OCI-LY1 (cell line): ENCODE data around the gene PAEP.

Experiments
- H2AFZ ChIP-seq: fragments of 200-600 bp; sonication (generic), shearing (Covaris generic); 2 replicates; pipeline ENCODE4 v1.6.0; 2014; ENCODE audit warnings: antibody characterized with exemption, mild to moderate bottlenecking, low read length
- H3F3A ChIP-seq: fragments of 200-600 bp; sonication (generic), shearing (Covaris generic); 2 replicates; pipeline ENCODE4 v1.6.0; 2014; ENCODE audit warnings: mild to moderate bottlenecking, antibody characterized with exemption, low read length, moderate library complexity; ENCODE audit not compliant: insufficient read depth
- H3K27ac ChIP-seq: fragments of 200-600 bp; sonication (generic); 2 replicates; pipeline ENCODE4 v1.5.1; 2014; ENCODE audit warnings: low read length, mixed run types, mild to moderate bottlenecking, low read depth; ENCODE audit not compliant: poor library complexity, severe bottlenecking
- H3K27me3 ChIP-seq: fragments of 200-600 bp; sonication (generic); 2 replicates; pipeline ENCODE4 v1.6.0; 2014; ENCODE audit warnings: antibody characterized with exemption, mild to moderate bottlenecking, low read length, moderate library complexity; ENCODE audit not compliant: insufficient read depth
- H3K36me3 ChIP-seq: fragments of 200-600 bp; sonication (generic); 2 replicates; pipeline ENCODE4 v1.6.1; 2014; ENCODE audit warnings: mild to moderate bottlenecking, antibody characterized with exemption, low read length, moderate library complexity, mixed read lengths; ENCODE audit not compliant: insufficient read depth
- H3K4me1 ChIP-seq: fragments of 200-600 bp; sonication (generic); 2 replicates; pipeline ENCODE4 v1.5.1; 2014; ENCODE audit warnings: mild to moderate bottlenecking, low read length, moderate library complexity; ENCODE audit not compliant: insufficient read depth, severe bottlenecking
- H3K4me2 ChIP-seq: fragments of 200-600 bp; sonication (generic), shearing (Covaris generic); 2 replicates; pipeline ENCODE4 v1.6.1; 2014; ENCODE audit warnings: low read length
- H3K4me3 ChIP-seq: fragments of 200-600 bp; sonication (generic); 2 replicates; pipeline ENCODE4 v1.5.1; 2014; ENCODE audit warnings: low read length, low read depth, mild to moderate bottlenecking, mixed read lengths; ENCODE audit not compliant: poor library complexity, severe bottlenecking
- H3K79me2 ChIP-seq: fragments of 200-600 bp; shearing (Covaris generic); 2 replicates; pipeline ENCODE4 v1.6.1; 2016; ENCODE audit warnings: mixed run types, low read length, mixed read lengths; ENCODE audit not compliant: insufficient read depth
- H3K9ac ChIP-seq: fragments of 200-600 bp; sonication (generic), shearing (Covaris generic); 2 replicates; pipeline ENCODE4 v1.6.1; 2014; ENCODE audit warnings: mild to moderate bottlenecking, low read length, mixed read lengths
- H3K9me2 ChIP-seq: fragments of 200-600 bp; sonication (generic), shearing (Covaris generic); 2 replicates; pipeline ENCODE4 v1.6.1; 2014; ENCODE audit warnings: low read depth, mild to moderate bottlenecking, low read length, mixed read lengths
- H3K9me3 ChIP-seq: fragments of 200-600 bp; shearing (Covaris generic); 2 replicates; pipeline ENCODE4 v1.6.1; 2014; ENCODE audit warnings: low read length, mixed read lengths
- H4K20me1 ChIP-seq: fragments of 200-600 bp; sonication (generic), shearing (Covaris generic); 2 replicates; pipeline ENCODE4 v1.6.0; 2016; ENCODE audit warnings: mild to moderate bottlenecking, low read length; ENCODE audit not compliant: insufficient read depth
- CTCF ChIP-seq: fragments of 200-600 bp; sonication (generic), shearing (Covaris generic); IDR thresholded peaks from 2 replicates; pipeline ENCODE4 v1.5.1; 2017; ENCODE audit warnings: mild to moderate bottlenecking, antibody characterized with exemption, low read length, moderate library complexity, mixed read lengths
- EZH2 ChIP-seq: fragments of 200-600 bp; sonication (generic), shearing (Covaris generic); IDR thresholded peaks from 2 replicates; pipeline ENCODE4 v1.8.0; 2017; ENCODE audit warnings: borderline replicate concordance, mixed run types, mild to moderate bottlenecking, antibody characterized with exemption, low read length, moderate library complexity, mixed read lengths

Gene PAEP

DNA sequence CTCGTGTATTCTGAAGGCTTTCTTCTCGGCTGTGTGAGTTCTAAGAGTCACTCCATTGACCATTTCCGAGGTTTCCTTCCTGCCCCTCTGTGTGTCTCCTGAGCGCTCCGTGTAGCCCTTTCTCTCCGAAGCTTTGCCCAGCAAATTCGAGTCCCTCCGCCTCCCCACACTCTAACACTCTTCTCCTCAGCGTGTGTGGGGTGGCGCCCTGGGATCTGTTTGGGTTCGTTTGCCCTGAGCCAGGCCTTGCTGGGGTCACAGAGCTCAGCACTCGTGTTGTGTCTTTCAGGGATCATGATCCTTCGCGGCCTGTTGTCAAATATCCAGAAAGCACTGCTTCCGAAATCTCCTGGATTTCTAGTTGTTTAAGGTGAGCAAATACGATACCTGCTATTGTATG is 5.6 kb upstream of the PAEP start:
- no peaks in the 10 kb centered on the region for H3F3A ChIP-seq
- no peak overlapping the region for H3K27ac ChIP-seq
- no peak overlapping the region for H3K9ac ChIP-seq
- H3K4me2 ChIP-seq: no peak overlapping the region
- no peak overlapping the region for H3K4me3 ChIP-seq
- no peak overlapping the region for H2AFZ ChIP-seq
- no peaks in the 10 kb centered on the region for H4K20me1 ChIP-seq
- H3K9me3 ChIP-seq: no peaks in the 10 kb centered on the region
- TF ChIP-seq CTCF: no peak
- TF ChIP-seq EZH2: no peak
- no peaks in the 10 kb centered on the region for H3K79me2 ChIP-seq
- H3K9me2 ChIP-seq: no peaks in the 10 kb centered on the region
- H3K36me3 ChIP-seq: no peaks in the 10 kb centered on the region
- no peaks in the 10 kb centered on the region for H3K4me1 ChIP-seq
- H3K27me3 ChIP-seq: no peaks in the 10 kb centered on the region; the same call in 1 of the 2 replicates

- H3K27me3 ChIP-seq: no peaks in the 10 kb centered on the region; the same call in 1 of the 2 replicates
- no peak overlapping the region for H3K9ac ChIP-seq
- H2AFZ ChIP-seq: no peak overlapping the region
- no peaks in the 10 kb centered on the region for H3F3A ChIP-seq
- H3K36me3 ChIP-seq: no peaks in the 10 kb centered on the region
- no peak overlapping the region for H3K4me3 ChIP-seq
- no peaks in the 10 kb centered on the region for H3K9me2 ChIP-seq
- H3K27ac ChIP-seq: no peak overlapping the region
- H4K20me1 ChIP-seq: no peaks in the 10 kb centered on the region
- TF ChIP-seq EZH2 (no peak), CTCF (no peak)
- H3K9me3 ChIP-seq: no peaks in the 10 kb centered on the region
- H3K4me2 ChIP-seq: no peak overlapping the region
- H3K79me2 ChIP-seq: no peaks in the 10 kb centered on the region
- no peaks in the 10 kb centered on the region for H3K4me1 ChIP-seq
Measured at GRCh38 chr9:135559606-135560005, 1.9 kb upstream of the PAEP start.

GRCh38 chr9:135562235-135562745 is 734 bp downstream of the PAEP start:
- TF ChIP-seq CTCF (no peak), EZH2 (no peak)
- H3K9me2 ChIP-seq: no peaks in the 10 kb centered on the region
- no peaks in the 10 kb centered on the region for H3K4me1 ChIP-seq
- no peaks in the 10 kb centered on the region for H3K27me3 ChIP-seq
- no peaks in the 10 kb centered on the region for H3K9me3 ChIP-seq
- no peak overlapping the region for H2AFZ ChIP-seq
- H3K27ac ChIP-seq: no peak overlapping the region
- no peak overlapping the region for H3K4me2 ChIP-seq
- no peaks in the 10 kb centered on the region for H3K79me2 ChIP-seq
- H3F3A ChIP-seq: no peaks in the 10 kb centered on the region
- H4K20me1 ChIP-seq: no peaks in the 10 kb centered on the region
- H3K4me3 ChIP-seq: no peak overlapping the region
- no peak overlapping the region for H3K9ac ChIP-seq
- no peaks in the 10 kb centered on the region for H3K36me3 ChIP-seq
